SK-N-SH treated with all-trans-retinoic acid at 6 μM for 48 hours (cell line): ENCODE measurements around the gene FAM50A.

Experiments used
- ISL1 ChIP-seq: fragments of 250-450 bp; sonication (Bioruptor Pico); IDR thresholded peaks from 2 replicates; pipeline ENCODE4 v2.1.2; 2022; ENCODE audit warnings: mild to moderate bottlenecking, moderate library complexity
- SNAI2 ChIP-seq: fragments of 250-450 bp; sonication (Bioruptor Pico); IDR thresholded peaks from 2 replicates; pipeline ENCODE4 v1.5.0; 2020; ENCODE audit warnings: mild to moderate bottlenecking, moderate library complexity
- TOX ChIP-seq: fragments of 250-450 bp; sonication (Bioruptor Pico); IDR thresholded peaks from 2 replicates; pipeline ENCODE4 v1.8.0; 2021; ENCODE audit warnings: mild to moderate bottlenecking, moderate library complexity, borderline replicate concordance
- ZNF70 ChIP-seq: fragments of 450-650 bp; formaldehyde crosslinking; IDR thresholded peaks from 2 replicates; pipeline ENCODE4 v1.5.0; 2020; ENCODE audit warnings: mild to moderate bottlenecking, moderate library complexity
- ZNF8 ChIP-seq: fragments of 450-650 bp; formaldehyde crosslinking; IDR thresholded peaks from 2 replicates; pipeline ENCODE4 v1.5.0; 2020; ENCODE audit warnings: mild to moderate bottlenecking, moderate library complexity
- TF ChIP-seq, protein P1 (sequence below): fragments of 250-450 bp; sonication (Bioruptor Pico); IDR thresholded peaks from 2 replicates; pipeline ENCODE4 v1.5.1; 2020; ENCODE audit warnings: low read depth, mild to moderate bottlenecking, moderate library complexity
- TF ChIP-seq, protein P2 (sequence below): fragments of 250-450 bp; sonication (Bioruptor Pico); IDR thresholded peaks from 2 replicates; pipeline ENCODE4 v1.5.0; 2020; ENCODE audit warnings: mild to moderate bottlenecking, moderate library complexity
- TF ChIP-seq, protein P3 (sequence below): fragments of 250-450 bp; sonication (Bioruptor Pico); IDR thresholded peaks from 2 replicates; pipeline ENCODE4 v1.5.1; 2021; ENCODE audit warnings: mild to moderate bottlenecking, moderate library complexity

GRCh38 chrX:154409222-154409871 lies 34.6 kb upstream of the FAM50A start, which contains the start of gene DNASE1L1:
- TF ChIP-seq SNAI2 (CRISPR knock-in tag) (no peak), ZNF8 (no peak), TOX (CRISPR knock-in tag) (no peak), ISL1 (CRISPR knock-in tag) (no peak), ZNF70 (CRISPR knock-in tag) (no peak)
- TF ChIP-seq, protein P1, sequence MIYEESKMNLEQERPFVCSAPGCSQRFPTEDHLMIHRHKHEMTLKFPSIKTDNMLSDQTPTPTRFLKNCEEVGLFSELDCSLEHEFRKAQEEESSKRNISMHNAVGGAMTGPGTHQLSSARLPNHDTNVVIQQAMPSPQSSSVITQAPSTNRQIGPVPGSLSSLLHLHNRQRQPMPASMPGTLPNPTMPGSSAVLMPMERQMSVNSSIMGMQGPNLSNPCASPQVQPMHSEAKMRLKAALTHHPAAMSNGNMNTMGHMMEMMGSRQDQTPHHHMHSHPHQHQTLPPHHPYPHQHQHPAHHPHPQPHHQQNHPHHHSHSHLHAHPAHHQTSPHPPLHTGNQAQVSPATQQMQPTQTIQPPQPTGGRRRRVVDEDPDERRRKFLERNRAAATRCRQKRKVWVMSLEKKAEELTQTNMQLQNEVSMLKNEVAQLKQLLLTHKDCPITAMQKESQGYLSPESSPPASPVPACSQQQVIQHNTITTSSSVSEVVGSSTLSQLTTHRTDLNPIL (CRISPR knock-in tag): no peak
- TF ChIP-seq, protein P2, sequence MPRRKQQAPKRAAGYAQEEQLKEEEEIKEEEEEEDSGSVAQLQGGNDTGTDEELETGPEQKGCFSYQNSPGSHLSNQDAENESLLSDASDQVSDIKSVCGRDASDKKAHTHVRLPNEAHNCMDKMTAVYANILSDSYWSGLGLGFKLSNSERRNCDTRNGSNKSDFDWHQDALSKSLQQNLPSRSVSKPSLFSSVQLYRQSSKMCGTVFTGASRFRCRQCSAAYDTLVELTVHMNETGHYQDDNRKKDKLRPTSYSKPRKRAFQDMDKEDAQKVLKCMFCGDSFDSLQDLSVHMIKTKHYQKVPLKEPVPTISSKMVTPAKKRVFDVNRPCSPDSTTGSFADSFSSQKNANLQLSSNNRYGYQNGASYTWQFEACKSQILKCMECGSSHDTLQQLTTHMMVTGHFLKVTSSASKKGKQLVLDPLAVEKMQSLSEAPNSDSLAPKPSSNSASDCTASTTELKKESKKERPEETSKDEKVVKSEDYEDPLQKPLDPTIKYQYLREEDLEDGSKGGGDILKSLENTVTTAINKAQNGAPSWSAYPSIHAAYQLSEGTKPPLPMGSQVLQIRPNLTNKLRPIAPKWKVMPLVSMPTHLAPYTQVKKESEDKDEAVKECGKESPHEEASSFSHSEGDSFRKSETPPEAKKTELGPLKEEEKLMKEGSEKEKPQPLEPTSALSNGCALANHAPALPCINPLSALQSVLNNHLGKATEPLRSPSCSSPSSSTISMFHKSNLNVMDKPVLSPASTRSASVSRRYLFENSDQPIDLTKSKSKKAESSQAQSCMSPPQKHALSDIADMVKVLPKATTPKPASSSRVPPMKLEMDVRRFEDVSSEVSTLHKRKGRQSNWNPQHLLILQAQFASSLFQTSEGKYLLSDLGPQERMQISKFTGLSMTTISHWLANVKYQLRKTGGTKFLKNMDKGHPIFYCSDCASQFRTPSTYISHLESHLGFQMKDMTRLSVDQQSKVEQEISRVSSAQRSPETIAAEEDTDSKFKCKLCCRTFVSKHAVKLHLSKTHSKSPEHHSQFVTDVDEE (CRISPR knock-in tag): no peak
- TF ChIP-seq, protein P3, sequence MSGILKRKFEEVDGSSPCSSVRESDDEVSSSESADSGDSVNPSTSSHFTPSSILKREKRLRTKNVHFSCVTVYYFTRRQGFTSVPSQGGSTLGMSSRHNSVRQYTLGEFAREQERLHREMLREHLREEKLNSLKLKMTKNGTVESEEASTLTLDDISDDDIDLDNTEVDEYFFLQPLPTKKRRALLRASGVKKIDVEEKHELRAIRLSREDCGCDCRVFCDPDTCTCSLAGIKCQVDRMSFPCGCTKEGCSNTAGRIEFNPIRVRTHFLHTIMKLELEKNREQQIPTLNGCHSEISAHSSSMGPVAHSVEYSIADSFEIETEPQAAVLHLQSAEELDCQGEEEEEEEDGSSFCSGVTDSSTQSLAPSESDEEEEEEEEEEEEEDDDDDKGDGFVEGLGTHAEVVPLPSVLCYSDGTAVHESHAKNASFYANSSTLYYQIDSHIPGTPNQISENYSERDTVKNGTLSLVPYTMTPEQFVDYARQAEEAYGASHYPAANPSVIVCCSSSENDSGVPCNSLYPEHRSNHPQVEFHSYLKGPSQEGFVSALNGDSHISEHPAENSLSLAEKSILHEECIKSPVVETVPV (CRISPR knock-in tag): no peak
